Pancreas (tissue), 10 donors: ENCODE data around the gene TNS2. TPM values are rescaled to one million over a fixed set of nuclear protein-coding genes. Genes with fewer than 3 reads are reported as not detected.
A peak's percentile ranks its signal among the peaks of the same experiment; 100 is the strongest.

ENCODE experiments used
- ATAC-seq, 4 donors: fragments of 200-7000 bp; cut with Tn5 transposase; one replicate each; pipeline versions ENCODE4 v1.8.0 to v1.9.1; 2020; ENCODE audit warnings: mild to moderate bottlenecking in 4 of 4, moderate library complexity in 4 of 4
- DNase-seq, 6 donors: peaks; one replicate each; pipeline ENCODE4 v3.0.0-alpha.2; 2020
- FAIRE-seq: peaks from 2 replicates; lab custom pipeline; 2012; peaks lifted over from hg19 to GRCh38; lab: Jason Lieb, UNC
- H3K27ac ChIP-seq, 4 donors: fragments of 200-600 bp; sonication (generic); 1 replicate in 3 of 4; 2 replicates in 1 of 4; pipeline versions ENCODE4 v1.5.0 to v1.8.0; 2020
- H3K27me3 ChIP-seq, 4 donors: fragments of 200-600 bp; one replicate each; pipeline ENCODE4 v1.8.0; 2021
- H3K36me3 ChIP-seq, 3 donors: fragments of 200-600 bp; sonication (generic) in 1 of 3; one replicate each; pipeline versions ENCODE4 v1.5.0 to v1.8.0; 2020 to 2021
- H3K4me1 ChIP-seq, 3 donors: fragments of 200-600 bp; one replicate each; pipeline ENCODE4 v1.8.0; 2021
- H3K4me3 ChIP-seq, 4 donors: fragments of 200-600 bp; sonication (generic) in 2 of 4; one replicate each; pipeline versions ENCODE4 v1.5.0 to v1.8.0; 2020 to 2021
- H3K9me3 ChIP-seq, 4 donors: fragments of 200-600 bp; one replicate each; pipeline ENCODE4 v1.8.0; 2021
- WGBS, 2 donors: extraction: QIAGEN DNeasy Blood & Tissue Kit; methylation state at CpG; one replicate each; pipeline ENCODE4 v1.1.7; 2013; 5-methylcytosine and 5-hydroxymethylcytosine counted together
- intact Hi-C, 3 donors: fragments of 100-400 bp; cut with DNase I; formaldehyde crosslinking; loops; one replicate each; pipeline versions ENCODE4 v1.11.1 to v1.14.2; 2022
- polyA plus RNA-seq, 2 donors: library from polyadenylated mRNA; stranded (reverse); fragments of 200-250 nt; gene quantifications; one replicate each; pipeline ENCODE4 v1.2.3, GENCODE V29; 2013
- total RNA-seq, 6 donors: library from RNA; stranded (reverse); fragmentation: NEBNext Ultra II Directional in 4 of 6; extraction: Animal tissue kit (Norgen Biotek cat#: 25700) in 4 of 6; gene quantifications; one replicate each; pipeline versions ENCODE4 v1.2.1 to v1.2.4, GENCODE V29; 2021 to 2023
- TF ChIP-seq, protein P1 (sequence below), 4 donors: fragments of 200-600 bp; sonication (generic) in 3 of 4; IDR thresholded peaks; one replicate each; pipeline versions ENCODE4 v1.5.0 to v1.8.0; 2021; ENCODE audit warnings: antibody characterized with exemption in 4 of 4
- donor health status: healthy with polysubstance abuse.
- donor health status: DM: no; HTN: no; CAD: no; lungs with moderate emphysema.
- donor health status: DM: no; HTN: no; CAD: no.
- donor health status: control.
- donor health status: control.
- donor health status: Bipolar disorder and iron deficiency.
- donor health status: DM: yes; HTN: yes; CAD: no.
- donor health status: DM: no; HTN: no; CAD: no.
- donor health status: DM: no; HTN: no; CAD: no.
- donor health status: DM: yes; HTN: yes; CAD: no.

Gene TNS2
- total and polyA plus RNA-seq, 8 donors: 22.7 to 183 (median 37.2) TPM

DNA sequence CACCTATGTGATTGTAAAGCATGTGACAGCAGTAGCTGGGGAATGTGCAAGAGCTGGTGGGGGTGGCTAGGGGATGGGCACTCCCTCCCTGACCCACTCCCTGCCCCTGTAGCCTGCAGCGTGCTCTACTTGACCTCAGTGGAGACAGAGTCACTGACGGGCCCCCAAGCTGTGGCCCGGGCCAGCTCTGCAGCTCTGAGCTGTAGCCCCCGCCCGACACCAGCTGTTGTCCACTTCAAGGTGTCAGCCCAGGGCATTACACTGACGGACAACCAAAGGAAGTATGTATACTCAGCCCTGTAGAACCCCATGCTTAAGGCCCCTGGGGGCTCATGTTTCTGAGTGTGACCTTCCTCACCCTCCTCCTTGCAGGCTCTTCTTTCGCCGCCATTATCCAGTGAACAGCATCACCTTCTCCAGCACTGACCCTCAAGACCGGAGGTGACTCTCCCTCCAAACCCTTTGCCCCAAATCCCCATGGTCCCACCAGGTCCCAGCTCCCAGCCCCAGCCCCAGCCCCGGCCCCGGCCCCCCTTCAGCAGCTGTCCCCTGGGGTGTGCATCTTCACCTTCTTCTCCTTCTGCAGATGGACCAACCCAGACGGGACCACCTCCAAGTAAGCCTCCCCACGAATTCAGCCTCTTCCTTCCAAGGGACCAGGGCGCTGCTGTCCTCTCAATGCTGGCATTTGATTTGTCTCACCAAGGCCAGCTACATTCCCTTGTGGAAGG is 13.3 kb downstream of the TNS2 start:
- peak in 4 of 6 donors; percentile 17 to 70 (median 30) for DNase-seq
- intact Hi-C loops: loop anchor here in 2 of 3 donors (5.0 to 10.0 kb wide), 2 partner anchors 34 to 132 kb away; partner anchors contain the start of gene IGFBP6 (in 1 of the 2)
- TF ChIP-seq, protein P1, sequence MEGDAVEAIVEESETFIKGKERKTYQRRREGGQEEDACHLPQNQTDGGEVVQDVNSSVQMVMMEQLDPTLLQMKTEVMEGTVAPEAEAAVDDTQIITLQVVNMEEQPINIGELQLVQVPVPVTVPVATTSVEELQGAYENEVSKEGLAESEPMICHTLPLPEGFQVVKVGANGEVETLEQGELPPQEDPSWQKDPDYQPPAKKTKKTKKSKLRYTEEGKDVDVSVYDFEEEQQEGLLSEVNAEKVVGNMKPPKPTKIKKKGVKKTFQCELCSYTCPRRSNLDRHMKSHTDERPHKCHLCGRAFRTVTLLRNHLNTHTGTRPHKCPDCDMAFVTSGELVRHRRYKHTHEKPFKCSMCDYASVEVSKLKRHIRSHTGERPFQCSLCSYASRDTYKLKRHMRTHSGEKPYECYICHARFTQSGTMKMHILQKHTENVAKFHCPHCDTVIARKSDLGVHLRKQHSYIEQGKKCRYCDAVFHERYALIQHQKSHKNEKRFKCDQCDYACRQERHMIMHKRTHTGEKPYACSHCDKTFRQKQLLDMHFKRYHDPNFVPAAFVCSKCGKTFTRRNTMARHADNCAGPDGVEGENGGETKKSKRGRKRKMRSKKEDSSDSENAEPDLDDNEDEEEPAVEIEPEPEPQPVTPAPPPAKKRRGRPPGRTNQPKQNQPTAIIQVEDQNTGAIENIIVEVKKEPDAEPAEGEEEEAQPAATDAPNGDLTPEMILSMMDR (IDR thresholded peaks at IDR 0.05): no peak

DNA sequence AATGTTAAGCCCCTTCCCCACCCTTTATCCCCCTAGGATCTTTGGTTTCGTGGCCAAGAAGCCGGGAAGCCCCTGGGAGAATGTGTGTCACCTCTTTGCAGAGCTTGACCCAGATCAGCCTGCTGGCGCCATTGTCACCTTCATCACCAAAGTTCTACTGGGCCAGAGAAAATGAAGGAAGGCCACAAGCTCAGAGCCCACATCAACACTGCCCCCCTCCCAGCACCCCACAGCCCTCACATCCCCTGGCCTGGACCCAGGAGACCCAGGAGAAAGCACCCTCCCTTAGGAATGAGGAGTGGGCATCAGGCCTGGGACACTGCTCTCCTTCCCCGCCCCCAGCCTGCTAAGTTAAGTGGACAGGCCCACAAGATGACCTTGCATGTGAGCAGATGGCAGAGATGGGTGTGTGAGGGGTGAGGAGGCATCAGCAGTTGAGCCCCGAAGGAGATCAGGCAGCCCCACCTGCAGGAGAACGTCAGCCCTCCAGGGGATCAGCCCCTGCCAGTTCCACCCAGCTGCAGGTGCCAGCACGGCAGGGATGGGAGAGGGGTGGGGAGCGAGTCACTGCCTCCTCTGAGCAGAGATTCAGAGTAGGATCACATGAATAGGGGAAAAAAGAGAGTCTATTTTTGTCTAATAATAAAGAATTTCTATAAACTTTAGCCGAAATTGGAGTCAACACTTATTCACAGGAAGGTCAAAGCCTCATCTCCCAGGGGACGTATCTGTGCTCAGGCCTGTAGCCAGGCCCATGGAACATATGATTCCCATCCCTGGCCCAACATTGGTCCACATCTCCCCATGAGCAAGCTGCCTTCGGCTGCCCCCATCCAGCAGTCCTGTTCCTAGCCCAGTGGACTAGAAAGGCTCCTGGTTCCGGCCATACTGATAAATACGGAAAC is 14.1 kb downstream of the TNS2 start:
- Histone ChIP-seq H3K4me1 (peaks cover 18 to 22% (median 22%) of the 10 kb centered on the region in 3 donors), H3K27me3 (no peaks in the 10 kb centered on the region), H3K27ac (peak overlapping the region in 1 of 4 donors; percentile 1), H3K4me3 (no peak overlapping the region), H3K36me3 (peaks cover 0 to 17% (median 14%) of the 10 kb centered on the region in 3 donors), H3K9me3 (no peaks in the 10 kb centered on the region)
- ATAC-seq: no peak
- 71 to 76% methylated on average over 13 of the region's 13 CpGs for WGBS, 2 donors
- TF ChIP-seq, protein P1 (IDR thresholded peaks at IDR 0.05): no peak
- peak in 4 of 6 donors; percentile 22 to 70 (median 36) for DNase-seq
- FAIRE-seq: no peak
- intact Hi-C loops: loop anchor here in 2 of 3 donors (5.0 to 10.0 kb wide), 2 partner anchors 33 to 131 kb away; partner anchors contain the start of gene IGFBP6 (in 1 of the 2)

More for the DNA sequence above, 13.3 kb downstream of the TNS2 start:
- no peak for FAIRE-seq
- Histone ChIP-seq H3K4me3 (no peak overlapping the region), H3K27ac (no peak overlapping the region), H3K9me3 (no peaks in the 10 kb centered on the region), H3K36me3 (peaks cover 0 to 17% (median 14%) of the 10 kb centered on the region in 3 donors), H3K4me1 (peaks cover 18 to 22% (median 22%) of the 10 kb centered on the region in 3 donors), H3K27me3 (no peaks in the 10 kb centered on the region)
- ATAC-seq: no peak
- 82 to 89% methylated on average over 13 to 14 of the region's 14 CpGs for WGBS, 2 donors

- DNase-seq (peak in 2 of 6 donors; percentile 16 to 18), FAIRE-seq (no peak), ATAC-seq (no peak)
- intact Hi-C loops: loop anchor here in 2 of 3 donors (5.0 to 10.0 kb wide), 2 partner anchors 32 to 130 kb away; partner anchors contain the start of gene IGFBP6 (in 1 of the 2)
- TF ChIP-seq, protein P1 (IDR thresholded peaks at IDR 0.05): no peak
- Histone ChIP-seq H3K27me3 (no peaks in the 10 kb centered on the region), H3K4me1 (peaks cover 18 to 22% (median 22%) of the 10 kb centered on the region in 3 donors), H3K27ac (no peak overlapping the region), H3K9me3 (no peaks in the 10 kb centered on the region), H3K36me3 (peaks cover 0 to 17% (median 14%) of the 10 kb centered on the region in 3 donors), H3K4me3 (no peak overlapping the region)
- WGBS, 2 donors: 89% methylated on average over 11 of the region's 11 CpGs
Measured at GRCh38 chr12:53064613-53065436, 15.0 kb downstream of the TNS2 start.

DNA sequence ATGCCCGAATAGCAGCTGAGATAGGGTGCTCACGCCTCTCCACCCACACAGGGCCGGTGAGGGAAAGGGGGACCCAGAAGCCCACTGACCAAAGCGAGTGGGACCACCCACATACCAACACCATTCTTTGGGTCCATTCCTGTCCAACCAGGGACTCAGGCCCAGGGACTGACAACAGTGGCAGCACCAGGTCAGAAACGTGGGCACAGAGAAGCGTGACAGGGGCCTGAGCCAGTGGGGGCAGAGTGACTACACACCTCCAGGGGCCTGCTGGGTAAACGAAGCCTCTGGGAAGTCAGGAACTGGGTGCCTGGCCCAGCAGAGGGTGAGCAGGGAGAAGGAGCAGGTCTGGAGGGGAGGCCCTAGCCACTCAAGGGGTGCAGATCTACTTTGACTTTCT is 15.6 kb downstream of the TNS2 start:
- intact Hi-C loops: loop anchor here in 2 of 3 donors (10.0 kb wide), 1 partner anchor 129 kb away; no protein-coding TSS in a partner anchor
- Histone ChIP-seq H3K27me3 (no peaks in the 10 kb centered on the region), H3K9me3 (no peaks in the 10 kb centered on the region), H3K36me3 (peaks cover 0 to 21% (median 14%) of the 10 kb centered on the region in 3 donors), H3K4me1 (peaks cover 18 to 21% (median 21%) of the 10 kb centered on the region in 3 donors), H3K27ac (no peak overlapping the region), H3K4me3 (no peak overlapping the region)
- TF ChIP-seq, protein P1 (IDR thresholded peaks at IDR 0.05): no peak
- DNase-seq (peak in 3 of 6 donors; percentile 15 to 74 (median 26)), FAIRE-seq (no peak), ATAC-seq (no peak)
- WGBS, 2 donors: 76% methylated on average over 7 of the region's 7 CpGs
